HEK293 (cell line): Measurements from ENCODE around the gene TEC.

Source experiments
- CTCF ChIA-PET: fragments of 350-600 bp; formaldehyde crosslinking; extraction: SDS; loops from one replicate; lab custom pipeline; 2021; ENCODE audit warnings: antibody characterized with exemption; lab: Yijun Ruan, JAX
- POLR2A ChIA-PET: fragments of 300-600 bp; formaldehyde crosslinking; extraction: SDS; loops from one replicate; lab custom pipeline; 2020; ENCODE audit warnings: antibody characterized with exemption, inconsistent platforms; lab: Yijun Ruan, JAX
- H3K27ac ChIP-seq: fragments of 200-500 bp; sonication (Bioruptor generic); 2 replicates; pipeline ENCODE4 v1.5.1; 2014; ENCODE audit warnings: low read depth, low read length, control low read depth, inconsistent platforms; ENCODE audit errors: extremely low read depth
- H3K36me3 ChIP-seq, 2 experiments: fragments of 200-500 bp in 1 of 2; sonication (Bioruptor generic) in 1 of 2; 1 replicate in 1 of 2; 2 replicates in 1 of 2; pipeline ENCODE4 v1.5.1; 2014 to 2017; ENCODE audit warnings: inconsistent platforms in 2 of 2, low read length in 2 of 2; ENCODE audit not compliant: control insufficient read depth in 2 of 2, insufficient read depth in 1 of 2
- H3K4me1 ChIP-seq: fragments of 200-500 bp; sonication (Bioruptor generic); 2 replicates; pipeline ENCODE4 v1.5.1; 2014; ENCODE audit warnings: mild to moderate bottlenecking, low read length, inconsistent platforms; ENCODE audit not compliant: control insufficient read depth, insufficient read depth
- H3K4me3 ChIP-seq: 2 replicates; pipeline ENCODE4 v1.5.1; 2011; ENCODE audit warnings: low read depth, mild to moderate bottlenecking, control low read depth, low read length, moderate library complexity
- H3K9me3 ChIP-seq: fragments of 200-500 bp; sonication (Bioruptor generic); 2 replicates; pipeline ENCODE4 v1.5.1; 2014; ENCODE audit warnings: low read depth, low read length, inconsistent platforms; ENCODE audit not compliant: control insufficient read depth, insufficient read depth
- ZBTB20 ChIP-seq: fragments of 450-650 bp; formaldehyde crosslinking; IDR thresholded peaks from 2 replicates; pipeline ENCODE4 v1.5.1; 2016; ENCODE audit warnings: missing biosample characterization, missing genetic modification characterization
- ZEB2 ChIP-seq: fragments of 450-650 bp; formaldehyde crosslinking; IDR thresholded peaks from 2 replicates; pipeline ENCODE4 v1.5.1; 2016; ENCODE audit warnings: missing biosample characterization, missing genetic modification characterization
- ZFHX2 ChIP-seq: fragments of 450-650 bp; formaldehyde crosslinking; conservative IDR thresholded peaks from 2 replicates; pipeline ENCODE4 v1.5.1; 2016; ENCODE audit warnings: missing biosample characterization, missing genetic modification characterization
- ZNF10 ChIP-seq: fragments of 450-650 bp; formaldehyde crosslinking; IDR thresholded peaks from 2 replicates; pipeline ENCODE4 v1.5.1; 2017; ENCODE audit warnings: missing biosample characterization, missing genetic modification characterization
- ZNF146 ChIP-seq: fragments of 450-650 bp; formaldehyde crosslinking; IDR thresholded peaks from 2 replicates; pipeline ENCODE4 v1.5.1; 2016; ENCODE audit warnings: missing biosample characterization, missing genetic modification characterization
- ZNF2 ChIP-seq: fragments of 450-650 bp; formaldehyde crosslinking; IDR thresholded peaks from 2 replicates; pipeline ENCODE4 v1.5.1; 2016; ENCODE audit warnings: missing biosample characterization, missing genetic modification characterization
- ZNF292 ChIP-seq: fragments of 450-650 bp; formaldehyde crosslinking; IDR thresholded peaks from 2 replicates; pipeline ENCODE4 v1.5.1; 2016; ENCODE audit warnings: low read depth, missing biosample characterization, missing genetic modification characterization, borderline replicate concordance
- ZNF335 ChIP-seq: fragments of 450-650 bp; formaldehyde crosslinking; conservative IDR thresholded peaks from 2 replicates; pipeline ENCODE4 v1.5.1; 2016; ENCODE audit warnings: missing biosample characterization, missing genetic modification characterization
- ZNF350 ChIP-seq: fragments of 450-650 bp; formaldehyde crosslinking; IDR thresholded peaks from 2 replicates; pipeline ENCODE4 v1.5.0; 2017; ENCODE audit warnings: missing biosample characterization, mild to moderate bottlenecking, missing genetic modification characterization
- ZNF48 ChIP-seq: fragments of 450-650 bp; formaldehyde crosslinking; IDR thresholded peaks from 2 replicates; pipeline ENCODE4 v1.5.1; 2016; ENCODE audit warnings: missing biosample characterization, missing genetic modification characterization
- ZNF514 ChIP-seq: fragments of 450-650 bp; formaldehyde crosslinking; IDR thresholded peaks from 2 replicates; pipeline ENCODE4 v1.5.1; 2016; ENCODE audit warnings: missing biosample characterization, missing genetic modification characterization
- ZNF544 ChIP-seq: fragments of 450-650 bp; formaldehyde crosslinking; IDR thresholded peaks from 2 replicates; pipeline ENCODE4 v1.5.0; 2017; ENCODE audit warnings: missing biosample characterization, missing genetic modification characterization
- ZNF548 ChIP-seq: fragments of 450-650 bp; formaldehyde crosslinking; IDR thresholded peaks from 2 replicates; pipeline ENCODE4 v1.5.1; 2016; ENCODE audit warnings: missing biosample characterization, missing genetic modification characterization
- ZNF561 ChIP-seq: fragments of 450-650 bp; IDR thresholded peaks from 2 replicates; pipeline ENCODE4 v1.5.1; 2018; ENCODE audit warnings: missing biosample characterization, missing genetic modification characterization, borderline replicate concordance
- ZNF624 ChIP-seq: fragments of 450-650 bp; formaldehyde crosslinking; IDR thresholded peaks from 2 replicates; pipeline ENCODE4 v1.5.1; 2017; ENCODE audit warnings: missing biosample characterization, missing genetic modification characterization
- ZNF791 ChIP-seq: fragments of 450-650 bp; formaldehyde crosslinking; IDR thresholded peaks from 2 replicates; pipeline ENCODE4 v1.5.1; 2016; ENCODE audit warnings: missing biosample characterization, missing genetic modification characterization
- TF ChIP-seq, protein P1 (sequence below): fragments of 450-650 bp; formaldehyde crosslinking; IDR thresholded peaks from 2 replicates; pipeline ENCODE4 v1.5.1; 2016; ENCODE audit warnings: missing biosample characterization, missing genetic modification characterization
- TF ChIP-seq, protein P2 (sequence below): fragments of 450-650 bp; formaldehyde crosslinking; IDR thresholded peaks from 2 replicates; pipeline ENCODE4 v1.5.1; 2016; ENCODE audit warnings: missing biosample characterization, missing genetic modification characterization, borderline replicate concordance
- TF ChIP-seq, protein P3 (sequence below): fragments of 450-650 bp; formaldehyde crosslinking; IDR thresholded peaks from 2 replicates; pipeline ENCODE4 v1.5.1; 2017; ENCODE audit warnings: missing biosample characterization, mild to moderate bottlenecking, missing genetic modification characterization, moderate library complexity
- TF ChIP-seq, protein P4 (sequence below): fragments of 450-650 bp; formaldehyde crosslinking; IDR thresholded peaks from 2 replicates; pipeline ENCODE4 v1.5.1; 2016; ENCODE audit warnings: missing biosample characterization, missing genetic modification characterization
- TF ChIP-seq, protein P5 (sequence below): fragments of 450-650 bp; formaldehyde crosslinking; IDR thresholded peaks from 2 replicates; pipeline ENCODE4 v1.5.1; 2016; ENCODE audit warnings: missing biosample characterization, missing genetic modification characterization
- TF ChIP-seq, protein P6 (sequence below): fragments of 450-650 bp; formaldehyde crosslinking; IDR thresholded peaks from 2 replicates; pipeline ENCODE4 v1.5.1; 2016; ENCODE audit warnings: missing biosample characterization, missing genetic modification characterization

The TEC gene

DNA sequence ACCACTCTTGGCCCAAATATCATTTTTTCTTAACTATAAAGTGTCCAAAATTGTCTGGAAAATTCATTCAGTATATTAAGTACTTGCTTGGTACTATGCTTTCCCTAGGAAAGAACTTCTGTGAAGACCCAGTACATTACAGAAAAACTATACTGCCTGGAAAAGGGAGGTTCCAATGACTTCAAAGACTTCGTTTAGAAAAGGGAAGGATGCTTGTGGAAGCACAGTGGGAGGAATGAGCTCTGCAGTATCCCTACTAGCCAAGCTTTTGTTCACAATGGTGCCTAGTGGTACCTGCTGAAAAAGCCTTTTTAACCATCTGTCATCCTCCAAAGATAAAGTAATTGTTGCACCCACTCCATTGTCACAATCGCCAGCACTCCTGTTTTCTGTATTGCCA is 7.2 kb downstream of the TEC start:
- CTCF ChIA-PET, result no interaction called here
- H3K9me3 ChIP-seq, result no peaks in the 10 kb centered on the region
- H3K4me3 ChIP-seq, result no peak overlapping the region
- no peak for TF ChIP-seq ZFHX2 (tag by site-specific recombination)
- H3K27ac ChIP-seq, result no peak overlapping the region
- H3K4me1 ChIP-seq, result no peaks in the 10 kb centered on the region
- H3K36me3 ChIP-seq, result no peaks in the 10 kb centered on the region
- POLR2A ChIA-PET, result no interaction called here

DNA sequence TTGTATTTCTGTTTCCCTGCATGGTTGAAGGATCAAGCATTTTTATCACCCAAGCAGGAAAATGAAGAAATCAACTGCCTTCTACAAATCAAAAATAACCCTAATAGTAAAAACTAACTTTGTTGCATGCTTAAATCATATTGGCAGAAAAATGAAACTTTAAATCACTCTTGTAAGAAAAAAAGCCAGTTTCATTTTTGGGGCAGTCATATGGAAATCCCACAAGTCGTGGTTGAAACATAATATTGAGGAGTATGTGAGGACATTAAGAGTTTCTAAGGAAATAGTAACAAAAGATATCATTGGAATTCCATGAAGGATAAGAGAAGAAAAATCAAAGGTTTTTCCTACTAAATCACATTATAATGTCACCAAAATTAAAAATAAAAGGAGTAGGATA is 8.4 kb downstream of the TEC start:
- TF ChIP-seq, protein P1, sequence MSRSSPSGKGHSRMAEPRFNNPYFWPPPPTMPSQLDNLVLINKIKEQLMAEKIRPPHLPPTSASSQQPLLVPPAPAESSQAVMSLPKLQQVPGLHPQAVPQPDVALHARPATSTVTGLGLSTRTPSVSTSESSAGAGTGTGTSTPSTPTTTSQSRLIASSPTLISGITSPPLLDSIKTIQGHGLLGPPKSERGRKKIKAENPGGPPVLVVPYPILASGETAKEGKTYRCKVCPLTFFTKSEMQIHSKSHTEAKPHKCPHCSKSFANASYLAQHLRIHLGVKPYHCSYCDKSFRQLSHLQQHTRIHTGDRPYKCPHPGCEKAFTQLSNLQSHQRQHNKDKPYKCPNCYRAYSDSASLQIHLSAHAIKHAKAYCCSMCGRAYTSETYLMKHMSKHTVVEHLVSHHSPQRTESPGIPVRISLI (tag by site-specific recombination), result no peak
- TF ChIP-seq ZNF48 (tag by site-specific recombination) (no peak), ZNF548 (tag by site-specific recombination) (no peak), ZBTB20 (tag by site-specific recombination) (no peak), ZNF544 (tag by site-specific recombination) (no peak)
- TF ChIP-seq, protein P2, sequence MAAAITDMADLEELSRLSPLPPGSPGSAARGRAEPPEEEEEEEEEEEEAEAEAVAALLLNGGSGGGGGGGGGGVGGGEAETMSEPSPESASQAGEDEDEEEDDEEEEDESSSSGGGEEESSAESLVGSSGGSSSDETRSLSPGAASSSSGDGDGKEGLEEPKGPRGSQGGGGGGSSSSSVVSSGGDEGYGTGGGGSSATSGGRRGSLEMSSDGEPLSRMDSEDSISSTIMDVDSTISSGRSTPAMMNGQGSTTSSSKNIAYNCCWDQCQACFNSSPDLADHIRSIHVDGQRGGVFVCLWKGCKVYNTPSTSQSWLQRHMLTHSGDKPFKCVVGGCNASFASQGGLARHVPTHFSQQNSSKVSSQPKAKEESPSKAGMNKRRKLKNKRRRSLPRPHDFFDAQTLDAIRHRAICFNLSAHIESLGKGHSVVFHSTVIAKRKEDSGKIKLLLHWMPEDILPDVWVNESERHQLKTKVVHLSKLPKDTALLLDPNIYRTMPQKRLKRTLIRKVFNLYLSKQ (tag by site-specific recombination), result no peak
- Histone ChIP-seq H3K36me3 (no peaks in the 10 kb centered on the region), H3K27ac (no peak overlapping the region), H3K9me3 (no peaks in the 10 kb centered on the region), H3K4me1 (no peaks in the 10 kb centered on the region), H3K4me3 (no peak overlapping the region)
- ChIA-PET CTCF (interaction anchor here (0.9 kb wide), 1 partner anchor 14 kb away, joined by 4 read pairs; no protein-coding TSS in a partner anchor), POLR2A (no interaction called here)

DNA sequence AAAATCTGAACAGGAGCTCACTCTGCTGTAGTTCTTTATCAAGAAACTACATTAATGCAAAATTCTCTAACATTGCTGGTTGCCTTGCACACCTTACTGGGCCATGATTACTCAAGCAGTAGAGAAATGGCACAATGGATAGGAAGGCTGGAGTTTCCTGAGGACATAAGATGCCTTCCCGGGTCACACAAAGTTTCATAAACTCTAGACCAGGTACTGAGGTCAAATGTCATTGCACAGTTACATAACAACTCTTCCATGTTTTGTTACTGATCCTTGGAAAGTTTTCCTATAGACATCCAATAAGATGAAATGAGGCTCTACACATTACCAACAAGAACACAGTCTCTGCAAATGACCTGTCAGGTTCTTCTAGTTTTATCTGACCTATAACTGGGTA is 9.9 kb downstream of the TEC start:
- POLR2A ChIA-PET, result no interaction called here
- H3K4me1 ChIP-seq, result no peaks in the 10 kb centered on the region
- H3K9me3 ChIP-seq, result no peaks in the 10 kb centered on the region
- H3K27ac ChIP-seq, result no peak overlapping the region
- CTCF ChIA-PET, result interaction anchor here (0.7 kb wide), 1 partner anchor 68 kb away, joined by 3 read pairs; no protein-coding TSS in a partner anchor
- H3K4me3 ChIP-seq, result no peak overlapping the region
- H3K36me3 ChIP-seq, result no peaks in the 10 kb centered on the region
- TF ChIP-seq, protein P3, sequence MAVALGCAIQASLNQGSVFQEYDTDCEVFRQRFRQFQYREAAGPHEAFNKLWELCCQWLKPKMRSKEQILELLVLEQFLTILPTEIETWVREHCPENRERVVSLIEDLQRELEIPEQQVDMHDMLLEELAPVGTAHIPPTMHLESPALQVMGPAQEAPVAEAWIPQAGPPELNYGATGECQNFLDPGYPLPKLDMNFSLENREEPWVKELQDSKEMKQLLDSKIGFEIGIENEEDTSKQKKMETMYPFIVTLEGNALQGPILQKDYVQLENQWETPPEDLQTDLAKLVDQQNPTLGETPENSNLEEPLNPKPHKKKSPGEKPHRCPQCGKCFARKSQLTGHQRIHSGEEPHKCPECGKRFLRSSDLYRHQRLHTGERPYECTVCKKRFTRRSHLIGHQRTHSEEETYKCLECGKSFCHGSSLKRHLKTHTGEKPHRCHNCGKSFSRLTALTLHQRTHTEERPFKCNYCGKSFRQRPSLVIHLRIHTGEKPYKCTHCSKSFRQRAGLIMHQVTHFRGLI (tag by site-specific recombination), result no peak
- TF ChIP-seq ZNF292 (no peak), ZEB2 (tag by site-specific recombination) (no peak), ZNF350 (tag by site-specific recombination) (no peak), ZNF791 (tag by site-specific recombination) (no peak), ZNF10 (tag by site-specific recombination) (no peak), ZNF561 (tag by site-specific recombination) (no peak), ZNF514 (tag by site-specific recombination) (no peak), ZNF624 (tag by site-specific recombination) (no peak), ZNF146 (tag by site-specific recombination) (no peak), ZNF335 (tag by site-specific recombination) (no peak), ZNF2 (tag by site-specific recombination) (no peak)
- TF ChIP-seq, protein P4, sequence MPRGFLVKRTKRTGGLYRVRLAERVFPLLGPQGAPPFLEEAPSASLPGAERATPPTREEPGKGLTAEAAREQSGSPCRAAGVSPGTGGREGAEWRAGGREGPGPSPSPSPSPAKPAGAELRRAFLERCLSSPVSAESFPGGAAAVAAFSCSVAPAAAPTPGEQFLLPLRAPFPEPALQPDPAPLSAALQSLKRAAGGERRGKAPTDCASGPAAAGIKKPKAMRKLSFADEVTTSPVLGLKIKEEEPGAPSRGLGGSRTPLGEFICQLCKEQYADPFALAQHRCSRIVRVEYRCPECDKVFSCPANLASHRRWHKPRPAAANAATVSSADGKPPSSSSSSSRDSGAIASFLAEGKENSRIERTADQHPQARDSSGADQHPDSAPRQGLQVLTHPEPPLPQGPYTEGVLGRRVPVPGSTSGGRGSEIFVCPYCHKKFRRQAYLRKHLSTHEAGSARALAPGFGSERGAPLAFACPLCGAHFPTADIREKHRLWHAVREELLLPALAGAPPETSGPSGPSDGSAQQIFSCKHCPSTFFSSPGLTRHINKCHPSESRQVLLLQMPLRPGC (tag by site-specific recombination), result no peak
- TF ChIP-seq, protein P5, sequence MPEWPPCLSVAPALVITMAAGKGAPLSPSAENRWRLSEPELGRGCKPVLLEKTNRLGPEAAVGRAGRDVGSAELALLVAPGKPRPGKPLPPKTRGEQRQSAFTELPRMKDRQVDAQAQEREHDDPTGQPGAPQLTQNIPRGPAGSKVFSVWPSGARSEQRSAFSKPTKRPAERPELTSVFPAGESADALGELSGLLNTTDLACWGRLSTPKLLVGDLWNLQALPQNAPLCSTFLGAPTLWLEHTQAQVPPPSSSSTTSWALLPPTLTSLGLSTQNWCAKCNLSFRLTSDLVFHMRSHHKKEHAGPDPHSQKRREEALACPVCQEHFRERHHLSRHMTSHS, result no peak
- TF ChIP-seq, protein P6, sequence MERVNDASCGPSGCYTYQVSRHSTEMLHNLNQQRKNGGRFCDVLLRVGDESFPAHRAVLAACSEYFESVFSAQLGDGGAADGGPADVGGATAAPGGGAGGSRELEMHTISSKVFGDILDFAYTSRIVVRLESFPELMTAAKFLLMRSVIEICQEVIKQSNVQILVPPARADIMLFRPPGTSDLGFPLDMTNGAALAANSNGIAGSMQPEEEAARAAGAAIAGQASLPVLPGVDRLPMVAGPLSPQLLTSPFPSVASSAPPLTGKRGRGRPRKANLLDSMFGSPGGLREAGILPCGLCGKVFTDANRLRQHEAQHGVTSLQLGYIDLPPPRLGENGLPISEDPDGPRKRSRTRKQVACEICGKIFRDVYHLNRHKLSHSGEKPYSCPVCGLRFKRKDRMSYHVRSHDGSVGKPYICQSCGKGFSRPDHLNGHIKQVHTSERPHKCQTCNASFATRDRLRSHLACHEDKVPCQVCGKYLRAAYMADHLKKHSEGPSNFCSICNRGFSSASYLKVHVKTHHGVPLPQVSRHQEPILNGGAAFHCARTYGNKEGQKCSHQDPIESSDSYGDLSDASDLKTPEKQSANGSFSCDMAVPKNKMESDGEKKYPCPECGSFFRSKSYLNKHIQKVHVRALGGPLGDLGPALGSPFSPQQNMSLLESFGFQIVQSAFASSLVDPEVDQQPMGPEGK (tag by site-specific recombination), result no peak
